Gastroesophageal sphincter (tissue), 3 donors: ENCODE measurements around the gene SGSH.

Experiments
- CTCF ChIP-seq, 4 experiments: fragments of 200-600 bp in 2 of 4; fragments of 450-650 bp in 2 of 4; sonication (generic) in 1 of 4; IDR thresholded peaks; one replicate each; pipeline ENCODE4 v1.5.1; 2017 to 2019; ENCODE audit warnings: antibody characterized with exemption in 4 of 4, mild to moderate bottlenecking in 2 of 4, moderate library complexity in 2 of 4
- EP300 ChIP-seq: sonication (generic); formaldehyde crosslinking; IDR thresholded peaks from one replicate; pipeline ENCODE4 v1.6.1; 2017; ENCODE audit warnings: antibody characterized with exemption, mild to moderate bottlenecking
- POLR2A ChIP-seq, 2 donors: fragments of 450-650 bp; IDR thresholded peaks; one replicate each; pipeline ENCODE4 v1.6.1; 2017; ENCODE audit warnings: antibody characterized with exemption in 2 of 2, mild to moderate bottlenecking in 2 of 2, moderate library complexity in 1 of 2

GRCh38 chr17:80198144-80198661, 21.9 kb downstream of the SGSH start:
- no peak for TF ChIP-seq EP300
- TF ChIP-seq POLR2A (IDR thresholded peaks at IDR 0.05): no peak
- TF ChIP-seq CTCF (IDR thresholded peaks at IDR 0.05): no peak
